NT2/D1 (cell line): ENCODE data around the gene INTS7.

Source experiments
- DNase-seq: peaks from one replicate; pipeline ENCODE4 v3.0.0-alpha.2; 2011; ENCODE audit warnings: low read depth, low spot score
- H3K27me3 ChIP-seq: 2 replicates; pipeline ENCODE4 v1.6.0; 2011; ENCODE audit warnings: mild to moderate bottlenecking; ENCODE audit not compliant: insufficient read length, insufficient read depth
- H3K36me3 ChIP-seq: 2 replicates; pipeline ENCODE4 v1.6.1; 2011; ENCODE audit warnings: mild to moderate bottlenecking, low read length, mixed read lengths; ENCODE audit not compliant: insufficient read depth, insufficient read length
- H3K4me1 ChIP-seq: 2 replicates; pipeline ENCODE4 v1.5.1; 2011; ENCODE audit not compliant: insufficient read depth, insufficient read length
- H3K4me3 ChIP-seq: 2 replicates; pipeline ENCODE4 v1.5.1; 2011; ENCODE audit warnings: low read depth; ENCODE audit not compliant: insufficient read length
- H3K9ac ChIP-seq: 2 replicates; pipeline ENCODE4 v1.6.0; 2011; ENCODE audit warnings: low read depth; ENCODE audit not compliant: insufficient read length
- H3K9me3 ChIP-seq: 2 replicates; pipeline ENCODE4 v1.5.1; 2011; ENCODE audit warnings: mild to moderate bottlenecking, low read length; ENCODE audit not compliant: insufficient read depth
- SUZ12 ChIP-seq: IDR thresholded peaks from 2 replicates; pipeline ENCODE4 v1.6.1; 2011; ENCODE audit not compliant: insufficient read length, insufficient read depth; ENCODE audit errors: extremely low read depth
- YY1 ChIP-seq: IDR thresholded peaks from 2 replicates; pipeline ENCODE4 v1.6.1; 2011; ENCODE audit not compliant: insufficient read length, insufficient read depth
- ZNF274 ChIP-seq: IDR thresholded peaks from 2 replicates; pipeline ENCODE4 v1.6.1; 2011; ENCODE audit warnings: mild to moderate bottlenecking, low read depth, low read length

INTS7 gene

GRCh38 chr1:211900441-211900840, 134.9 kb downstream of the INTS7 start:
- no peak overlapping the region for H3K9ac ChIP-seq
- H3K36me3 ChIP-seq = no peaks in the 10 kb centered on the region
- no peak for DNase-seq
- no peaks in the 10 kb centered on the region for H3K4me1 ChIP-seq
- H3K27me3 ChIP-seq = no peaks in the 10 kb centered on the region
- H3K9me3 ChIP-seq = peaks cover 23% of the 10 kb centered on the region
- H3K4me3 ChIP-seq = no peak overlapping the region
- no peak for TF ChIP-seq ZNF274
- TF ChIP-seq YY1 = no peak
- no peak for TF ChIP-seq SUZ12

GRCh38 chr1:211896958-211897357, 138.4 kb downstream of the INTS7 start:
- TF ChIP-seq ZNF274 = no peak
- no peak for TF ChIP-seq YY1
- TF ChIP-seq SUZ12 = no peak

GRCh38 chr1:211895126-211895759, 140.1 kb downstream of the INTS7 start:
- no peak overlapping the region for H3K4me3 ChIP-seq
- peaks cover under 1% of the 10 kb centered on the region; the same call in 1 of the 2 replicates for H3K9me3 ChIP-seq
- H3K9ac ChIP-seq = no peak overlapping the region
- no peaks in the 10 kb centered on the region for H3K36me3 ChIP-seq
- DNase-seq = no peak
- no peaks in the 10 kb centered on the region for H3K4me1 ChIP-seq
- TF ChIP-seq ZNF274 (no peak), YY1 (no peak), SUZ12 (no peak)
- H3K27me3 ChIP-seq = no peaks in the 10 kb centered on the region

More at GRCh38 chr1:211896958-211897357, 138.4 kb downstream of the INTS7 start:
- no peak overlapping the region for H3K4me3 ChIP-seq
- H3K9me3 ChIP-seq = peaks cover 10% of the 10 kb centered on the region
- no peak overlapping the region for H3K9ac ChIP-seq
- no peak for DNase-seq
- no peaks in the 10 kb centered on the region for H3K27me3 ChIP-seq
- H3K36me3 ChIP-seq = no peaks in the 10 kb centered on the region
- H3K4me1 ChIP-seq = no peaks in the 10 kb centered on the region

GRCh38 chr1:211894312-211894711, 141.0 kb downstream of the INTS7 start:
- H3K9ac ChIP-seq = no peak overlapping the region
- no peaks in the 10 kb centered on the region for H3K36me3 ChIP-seq
- peaks cover 6% of the 10 kb centered on the region; the same call in 1 of the 2 replicates for H3K9me3 ChIP-seq
- H3K4me1 ChIP-seq = no peaks in the 10 kb centered on the region
- H3K4me3 ChIP-seq = no peak overlapping the region
- DNase-seq = no peak
- no peaks in the 10 kb centered on the region for H3K27me3 ChIP-seq
- no peak for TF ChIP-seq YY1
- no peak for TF ChIP-seq ZNF274
- no peak for TF ChIP-seq SUZ12

GRCh38 chr1:211893260-211893659, 142.1 kb downstream of the INTS7 start:
- peaks cover 6% of the 10 kb centered on the region; the same call in 1 of the 2 replicates for H3K9me3 ChIP-seq
- H3K4me3 ChIP-seq = no peak overlapping the region
- TF ChIP-seq YY1 (no peak), SUZ12 (no peak), ZNF274 (no peak)
- no peaks in the 10 kb centered on the region for H3K27me3 ChIP-seq
- H3K9ac ChIP-seq = no peak overlapping the region
- no peak for DNase-seq
- H3K4me1 ChIP-seq = no peaks in the 10 kb centered on the region
- no peaks in the 10 kb centered on the region for H3K36me3 ChIP-seq

- Histone ChIP-seq H3K4me3 (no peak overlapping the region), H3K4me1 (no peaks in the 10 kb centered on the region)
These were observed 142.8 kb downstream of the INTS7 start for GRCh38 chr1:211892577-211892976.

GRCh38 chr1:211891708-211892107, 143.6 kb downstream of the INTS7 start:
- H3K36me3 ChIP-seq = no peaks in the 10 kb centered on the region
- no peak for TF ChIP-seq YY1
- no peak for TF ChIP-seq SUZ12
- no peak for TF ChIP-seq ZNF274
- DNase-seq = no peak
- no peaks in the 10 kb centered on the region for H3K27me3 ChIP-seq
- H3K4me1 ChIP-seq = no peaks in the 10 kb centered on the region
- H3K4me3 ChIP-seq = no peak overlapping the region
- H3K9ac ChIP-seq = no peak overlapping the region
- H3K9me3 ChIP-seq = peaks cover 6% of the 10 kb centered on the region; the same call in 1 of the 2 replicates

More at GRCh38 chr1:211892577-211892976, 142.8 kb downstream of the INTS7 start:
- H3K36me3 ChIP-seq = no peaks in the 10 kb centered on the region
- H3K9ac ChIP-seq = no peak overlapping the region
- no peak for DNase-seq
- TF ChIP-seq ZNF274 (no peak), SUZ12 (no peak), YY1 (no peak)
- H3K27me3 ChIP-seq = no peaks in the 10 kb centered on the region
- peaks cover 6% of the 10 kb centered on the region; the same call in 1 of the 2 replicates for H3K9me3 ChIP-seq
